Activated B cell treated with CpG ODN at 0.5 μM for 24 hours (primary cell): ENCODE measurements around the gene ARID3A. TPM values are rescaled to one million over a fixed set of nuclear protein-coding genes. Genes with fewer than 3 reads are reported as not detected.

Experiments
- ATAC-seq: fragments of 200-7000 bp; cut with Tn5 transposase; one replicate; pipeline ENCODE4 v1.10.0; 2021; ENCODE audit warnings: low read depth, mild to moderate bottlenecking, moderate library complexity
- CTCF ChIA-PET: fragments of 350-600 bp; sonication (Branson Sonifier 250); formaldehyde crosslinking; loops from one replicate; lab custom pipeline; 2021; ENCODE audit warnings: antibody characterized with exemption; lab: Charles Lee
- POLR2A ChIA-PET: fragments of 350-600 bp; sonication (Branson Sonifier 250); formaldehyde crosslinking; loops from one replicate; lab custom pipeline; 2021; ENCODE audit warnings: antibody characterized with exemption; lab: Charles Lee
- DNase-seq: peaks from one replicate; pipeline ENCODE4 v3.0.0; 2022
- H3K27ac Mint-ChIP-seq: one replicate; pipeline ENCODE4 v1.8.0; 2020; ENCODE audit warnings: mixed read lengths
- H3K27me3 Mint-ChIP-seq: one replicate; pipeline ENCODE4 v1.8.0; 2021; ENCODE audit warnings: mixed read lengths
- H3K36me3 Mint-ChIP-seq: one replicate; pipeline ENCODE4 v1.8.0; 2021; ENCODE audit warnings: low read depth, mixed read lengths
- H3K4me1 Mint-ChIP-seq: one replicate; pipeline ENCODE4 v1.8.0; 2021; ENCODE audit warnings: mixed read lengths
- H3K4me3 Mint-ChIP-seq: one replicate; pipeline ENCODE4 v1.8.0; 2020; ENCODE audit warnings: mild to moderate bottlenecking, mixed read lengths
- H3K9me3 Mint-ChIP-seq: one replicate; pipeline ENCODE4 v1.8.0; 2020; ENCODE audit warnings: mixed read lengths
- CTCF ChIP-seq: fragments of 200-600 bp; IDR thresholded peaks from one replicate; pipeline ENCODE4 v1.8.0; 2022; ENCODE audit warnings: antibody characterized with exemption, mild to moderate bottlenecking
- intact Hi-C: fragments of 100-400 bp; cut with micrococcal nuclease; formaldehyde crosslinking; loops from one replicate; pipeline ENCODE4 v1.15.1; 2024
- total RNA-seq: library from RNA; stranded (reverse); gene quantifications from 2 replicates; pipeline ENCODE4 v1.2.3, GENCODE V29; 2022

The ARID3A gene
- total RNA-seq, 1 donor from 2014 or later = 74.9 TPM

GRCh38 chr19:991174-991931 lies 65.5 kb downstream of the ARID3A start:
- ChIA-PET POLR2A (interaction anchor here (0.6 kb wide), 1 partner anchor 86 kb away, joined by 4 read pairs; no protein-coding TSS in a partner anchor), CTCF (no interaction called here)
- peaks cover 43% of the 10 kb centered on the region for H3K36me3 Mint-ChIP-seq
- peaks cover 4% of the 10 kb centered on the region for H3K4me1 Mint-ChIP-seq
- no peaks in the 10 kb centered on the region for H3K9me3 Mint-ChIP-seq
- no peak overlapping the region for H3K4me3 Mint-ChIP-seq
- DNase-seq (no peak), ATAC-seq (peak; percentile 67)
- H3K27me3 Mint-ChIP-seq = peaks cover 1% of the 10 kb centered on the region
- TF ChIP-seq CTCF = no peak
- intact Hi-C loops = no loop called here
- H3K27ac Mint-ChIP-seq = no peak overlapping the region

GRCh38 chr19:991932-992669 lies 66.3 kb downstream of the ARID3A start:
- CTCF ChIA-PET = no interaction called here
- DNase-seq = no peak
- Mint-ChIP-seq H3K36me3 (peaks cover 35% of the 10 kb centered on the region), H3K27me3 (peaks cover 6% of the 10 kb centered on the region), H3K27ac (no peak overlapping the region), H3K4me3 (no peak overlapping the region), H3K9me3 (no peaks in the 10 kb centered on the region), H3K4me1 (peaks cover 9% of the 10 kb centered on the region)
- no peak for ATAC-seq
- POLR2A ChIA-PET = interaction anchor here (0.5 to 0.8 kb wide), 3 partner anchors 8 to 111 kb away, joined by 3 to 4 read pairs (median 4); partner anchors contain the start of gene WDR18
- intact Hi-C loops = no loop called here
- TF ChIP-seq CTCF = no peak

- intact Hi-C loops = no loop called here
- ChIA-PET CTCF (no interaction called here), POLR2A (interaction anchor here (0.5 to 0.8 kb wide), 2 partner anchors 9 to 110 kb away, joined by 3 to 4 read pairs; partner anchors contain the start of gene WDR18)
- Mint-ChIP-seq H3K27me3 (peaks cover 7% of the 10 kb centered on the region), H3K27ac (no peak overlapping the region), H3K36me3 (peaks cover 31% of the 10 kb centered on the region), H3K4me3 (no peak overlapping the region), H3K4me1 (peaks cover 9% of the 10 kb centered on the region), H3K9me3 (no peaks in the 10 kb centered on the region)
- ATAC-seq (no peak), DNase-seq (no peak)
- TF ChIP-seq CTCF = no peak
Observed at GRCh38 chr19:992670-993055, 66.8 kb downstream of the ARID3A start.

- no peak for TF ChIP-seq CTCF
- Mint-ChIP-seq H3K27me3 (peaks cover 13% of the 10 kb centered on the region), H3K4me3 (no peak overlapping the region), H3K4me1 (peaks cover 9% of the 10 kb centered on the region), H3K27ac (no peak overlapping the region), H3K9me3 (no peaks in the 10 kb centered on the region), H3K36me3 (peaks cover 26% of the 10 kb centered on the region)
- ChIA-PET CTCF (no interaction called here), POLR2A (interaction anchor here (1.3 kb wide), 1 partner anchor 9 kb away, joined by 4 read pairs; the partner anchor contains the start of gene WDR18)
- ATAC-seq = no peak
- no peak for DNase-seq
- intact Hi-C loops = no loop called here
Observed at GRCh38 chr19:993361-993830, 67.6 kb downstream of the ARID3A start.
